Esophagus (tissue), 2 donors: ENCODE data around the gene COX6A1. TPM values are rescaled to one million over a fixed set of nuclear protein-coding genes. Genes with fewer than 3 reads are reported as not detected.
A peak's percentile ranks its signal among the peaks of the same experiment; 100 is the strongest.

Experiments
- H3K27ac ChIP-seq, 2 donors: one replicate each; pipeline ENCODE4 v1.5.1; 2013; ENCODE audit warnings: low read depth in 2 of 2, mild to moderate bottlenecking in 2 of 2, inconsistent platforms in 1 of 2, low read length in 1 of 2, moderate library complexity in 1 of 2
- H3K27me3 ChIP-seq, 2 donors: one replicate each; pipeline ENCODE4 v1.6.1; 2013; ENCODE audit warnings: low read length in 2 of 2, control low read depth in 1 of 2, mild to moderate bottlenecking in 1 of 2; ENCODE audit not compliant: insufficient read depth in 2 of 2, control insufficient read depth in 1 of 2
- H3K36me3 ChIP-seq, 2 donors: one replicate each; pipeline ENCODE4 v1.6.1; 2013; ENCODE audit warnings: low read length in 1 of 2; ENCODE audit not compliant: control insufficient read depth in 2 of 2, insufficient read depth in 2 of 2
- H3K4me1 ChIP-seq, 2 donors: one replicate each; pipeline ENCODE4 v1.6.1; 2013; ENCODE audit warnings: low read length in 1 of 2; ENCODE audit not compliant: control insufficient read depth in 2 of 2, insufficient read depth in 2 of 2
- H3K4me3 ChIP-seq, 2 donors: one replicate each; pipeline ENCODE4 v1.5.1; 2013; ENCODE audit warnings: low read length in 2 of 2, mild to moderate bottlenecking in 2 of 2, low read depth in 1 of 2, moderate library complexity in 1 of 2
- H3K9me3 ChIP-seq, 2 donors: one replicate each; pipeline ENCODE4 v1.6.1; 2013; ENCODE audit warnings: mild to moderate bottlenecking in 2 of 2, low read depth in 1 of 2, low read length in 1 of 2, moderate library complexity in 1 of 2; ENCODE audit not compliant: control insufficient read depth in 2 of 2, insufficient read depth in 1 of 2
- WGBS, 2 donors: extraction: QIAGEN DNeasy Blood & Tissue Kit; methylation state at CpG; one replicate each; pipeline ENCODE4 v1.1.7; 2013; 5-methylcytosine and 5-hydroxymethylcytosine counted together
- polyA plus RNA-seq, 2 donors: library from polyadenylated mRNA; stranded (reverse); fragments of 200-250 nt; gene quantifications; one replicate each; pipeline ENCODE4 v1.2.3, GENCODE V29; 2013
- donor health status: healthy with polysubstance abuse.
- donor health status: Bipolar disorder and iron deficiency.

Gene COX6A1
- 1,000 to 10,000 TPM; 1,054 to 1,119 TPM for polyA plus RNA-seq

- Histone ChIP-seq H3K4me3 (peak within 1 kb of the TSS; percentile 86 to 98), H3K27me3 (no peaks in the 10 kb centered on the region), H3K9me3 (no peaks in the 10 kb centered on the region), H3K36me3 (peaks cover 0 to under 1% of the 10 kb centered on the region in 2 donors), H3K27ac (peak within 1 kb of the TSS; percentile 85 to 94), H3K4me1 (peaks cover 2 to 6% of the 10 kb centered on the region in 2 donors)
- 0% methylated on average over 57 to 59 of the region's 59 CpGs for WGBS, 2 donors
Measured at GRCh38 chr12:120437735-120438494, at the start of gene COX6A1. Gene COX6A1 (plus strand): TSS chr12:120438113. CDS start chr12:120438127, 14 bp downstream.

DNA sequence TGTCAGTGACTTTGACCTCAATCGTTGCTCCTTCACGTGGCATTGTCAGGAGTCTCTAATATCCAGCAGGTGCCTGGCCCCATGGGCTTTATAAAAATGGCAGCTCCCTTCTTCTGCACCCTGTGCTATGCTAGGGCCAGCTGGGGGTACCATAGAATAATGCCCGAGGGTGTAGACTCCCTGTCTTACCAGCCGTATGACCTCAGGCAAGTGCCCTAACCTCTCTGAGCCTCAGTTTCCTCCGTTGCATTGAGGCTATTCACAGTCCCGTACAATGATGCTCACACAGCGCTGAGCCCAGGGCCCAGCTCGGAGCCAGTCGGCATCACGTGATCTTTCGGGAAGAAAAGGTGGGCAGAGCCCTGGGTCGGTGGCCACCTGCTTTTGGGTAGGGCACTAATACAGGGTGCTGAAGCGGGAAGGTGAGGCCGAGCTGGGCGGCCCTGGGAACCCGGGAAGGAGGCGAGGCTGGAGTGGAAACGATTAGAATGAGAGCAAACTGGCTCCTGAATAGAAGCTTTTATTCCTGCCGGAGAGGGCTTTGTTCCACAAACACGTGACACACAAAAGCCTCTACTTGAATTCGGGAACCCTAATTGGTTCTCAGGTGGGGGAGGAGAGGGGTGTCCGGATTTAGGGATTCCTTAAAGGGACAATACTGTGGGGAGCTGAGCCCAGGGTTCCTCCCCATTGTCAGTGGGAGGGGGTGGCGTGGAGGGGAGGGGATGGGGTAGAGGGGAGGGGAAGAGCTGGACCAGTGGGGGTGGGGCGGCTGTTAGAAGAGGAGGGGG, 49.0 kb upstream of the COX6A1 start:
- H3K27ac ChIP-seq, result no peak overlapping the region
- no peak overlapping the region for H3K4me3 ChIP-seq
- WGBS, 2 donors, result 10 to 14% methylated on average over 24 of the region's 24 CpGs
- H3K36me3 ChIP-seq, result no peaks in the 10 kb centered on the region
- no peaks in the 10 kb centered on the region for H3K27me3 ChIP-seq
- H3K4me1 ChIP-seq, result peaks cover 2 to 4% of the 10 kb centered on the region in 2 donors
- H3K9me3 ChIP-seq, result peaks cover 0 to 3% of the 10 kb centered on the region in 2 donors

- no peak overlapping the region for H3K4me3 ChIP-seq
Measured at GRCh38 chr12:120390540-120391120, 47.3 kb upstream of the COX6A1 start.

GRCh38 chr12:120394483-120395367, 43.2 kb upstream of the COX6A1 start:
- Histone ChIP-seq H3K36me3 (no peaks in the 10 kb centered on the region), H3K4me3 (peak overlapping the region in 1 of 2 donors; percentile 31), H3K27ac (peak overlapping the region; percentile 34 to 58), H3K4me1 (peaks cover 0 to 5% of the 10 kb centered on the region in 2 donors), H3K9me3 (no peaks in the 10 kb centered on the region), H3K27me3 (no peaks in the 10 kb centered on the region)
- 20 to 26% methylated on average over 12 to 18 of the region's 18 CpGs for WGBS, 2 donors

More at GRCh38 chr12:120390540-120391120, 47.3 kb upstream of the COX6A1 start:
- H3K9me3 ChIP-seq, result peaks cover 0 to 3% of the 10 kb centered on the region in 2 donors
- H3K27ac ChIP-seq, result no peak overlapping the region
- no peaks in the 10 kb centered on the region for H3K36me3 ChIP-seq
- 77 to 93% methylated on average over 1 of the region's 1 CpG for WGBS, 2 donors
- H3K4me1 ChIP-seq, result peaks cover 4 to 5% of the 10 kb centered on the region in 2 donors
- no peaks in the 10 kb centered on the region for H3K27me3 ChIP-seq

DNA sequence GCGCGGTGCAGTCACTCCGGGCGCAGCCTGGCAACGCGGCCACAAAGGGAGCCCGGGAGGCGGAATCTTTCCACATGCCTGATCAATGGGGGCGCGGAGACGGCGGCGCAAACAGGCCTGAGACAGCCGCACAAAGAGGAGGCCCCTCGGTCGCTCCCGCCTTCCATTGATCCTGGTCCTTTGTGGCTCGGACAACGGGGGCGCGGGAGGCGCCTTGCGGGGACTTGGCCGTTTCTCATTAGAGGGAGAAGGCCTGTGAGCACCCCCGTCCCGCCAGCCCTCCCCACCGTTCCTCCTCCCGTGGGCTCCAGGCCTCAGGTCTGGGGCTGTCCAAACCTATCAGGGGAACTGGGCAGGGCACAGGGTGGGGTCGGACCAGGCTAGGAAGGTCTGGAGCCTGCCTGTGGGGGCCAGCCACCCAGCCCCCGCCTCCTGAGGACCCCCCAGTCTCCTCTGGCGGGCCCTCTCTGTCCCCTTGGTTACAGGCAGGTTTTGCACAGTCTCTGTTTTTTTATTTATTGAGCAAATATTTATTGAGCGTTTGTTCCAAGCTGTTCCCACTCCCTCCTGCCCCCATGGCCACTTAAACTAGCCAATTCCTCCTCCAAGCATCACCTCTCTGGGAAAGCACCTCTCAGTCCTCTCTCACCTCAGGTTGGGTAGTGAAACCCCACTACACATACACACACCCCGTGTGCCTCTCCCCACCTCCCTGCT, 39.9 kb upstream of the COX6A1 start:
- 48 to 56% methylated on average over 28 to 33 of the region's 33 CpGs for WGBS, 2 donors
- Histone ChIP-seq H3K27me3 (no peaks in the 10 kb centered on the region), H3K9me3 (no peaks in the 10 kb centered on the region), H3K36me3 (no peaks in the 10 kb centered on the region), H3K27ac (no peak overlapping the region), H3K4me1 (peaks cover 0 to 3% of the 10 kb centered on the region in 2 donors), H3K4me3 (no peak overlapping the region)

DNA sequence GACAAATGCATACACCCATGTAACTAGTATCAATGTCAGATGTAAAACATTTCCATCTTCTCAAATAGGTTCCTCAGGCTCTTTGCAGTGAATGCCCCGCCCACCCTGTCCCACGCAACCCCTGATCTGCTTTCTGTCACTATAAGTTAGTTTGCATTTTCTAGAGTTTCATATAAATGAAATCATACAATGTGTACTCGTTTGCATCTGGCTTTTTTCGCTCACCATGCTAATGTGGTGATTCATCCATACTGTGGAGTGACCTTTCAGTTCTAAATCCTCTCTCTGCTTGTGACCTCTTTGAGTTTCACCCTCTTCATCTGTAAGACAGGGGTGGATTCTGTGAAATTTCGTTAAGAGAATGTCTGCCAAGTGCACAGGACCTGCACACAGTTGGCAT, 38.4 kb upstream of the COX6A1 start:
- Histone ChIP-seq H3K9me3 (no peaks in the 10 kb centered on the region), H3K4me1 (no peaks in the 10 kb centered on the region), H3K4me3 (no peak overlapping the region), H3K27ac (no peak overlapping the region), H3K36me3 (no peaks in the 10 kb centered on the region), H3K27me3 (no peaks in the 10 kb centered on the region)
- 69 to 78% methylated on average over 5 of the region's 5 CpGs for WGBS, 2 donors

DNA sequence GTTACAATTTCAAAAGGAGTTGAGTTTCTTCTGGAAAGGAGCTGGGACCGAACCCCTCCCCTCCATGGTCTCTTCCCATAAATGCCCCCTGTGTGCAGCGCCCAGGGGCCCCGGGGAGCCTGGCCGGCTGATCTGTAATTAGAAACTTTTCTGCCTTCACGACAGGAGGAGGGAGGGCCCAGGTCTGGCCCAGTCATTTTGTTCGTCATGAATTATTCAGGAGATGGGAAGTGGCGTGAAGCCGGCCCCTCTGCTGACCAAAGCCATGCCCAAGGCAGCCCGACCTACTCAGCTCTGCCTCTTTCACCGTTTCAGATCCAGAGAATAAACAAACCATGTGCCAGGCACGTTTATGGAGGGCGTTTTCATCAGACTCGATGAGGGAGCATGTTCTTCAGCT, 35.7 kb upstream of the COX6A1 start:
- no peak overlapping the region for H3K4me3 ChIP-seq
- H3K9me3 ChIP-seq, result no peaks in the 10 kb centered on the region
- no peaks in the 10 kb centered on the region for H3K27me3 ChIP-seq
- no peaks in the 10 kb centered on the region for H3K36me3 ChIP-seq
- no peaks in the 10 kb centered on the region for H3K4me1 ChIP-seq
- 43 to 45% methylated on average over 13 of the region's 13 CpGs for WGBS, 2 donors
- no peak overlapping the region for H3K27ac ChIP-seq

DNA sequence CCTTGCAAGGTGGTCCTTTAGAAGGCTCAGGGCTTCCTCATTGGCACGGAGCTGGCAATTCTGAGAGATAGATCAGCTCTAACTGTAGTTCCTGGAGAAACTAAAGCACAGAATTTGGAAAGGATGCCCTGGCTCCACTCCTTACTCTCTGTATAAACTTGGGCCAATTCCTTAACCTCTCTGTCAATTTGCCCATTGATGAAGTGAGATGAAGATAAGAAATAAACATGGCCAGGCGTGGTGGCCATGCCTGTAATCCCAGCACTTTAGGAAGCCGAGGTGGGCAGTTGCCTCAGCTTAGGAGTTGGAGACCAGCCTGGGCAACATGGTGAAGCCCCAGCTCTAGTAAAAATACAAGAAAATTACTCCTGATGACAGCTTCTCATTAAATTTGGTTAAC, 34.0 kb upstream of the COX6A1 start:
- Histone ChIP-seq H3K4me1 (no peaks in the 10 kb centered on the region), H3K9me3 (no peaks in the 10 kb centered on the region), H3K27ac (no peak overlapping the region), H3K27me3 (no peaks in the 10 kb centered on the region), H3K4me3 (no peak overlapping the region), H3K36me3 (no peaks in the 10 kb centered on the region)
- WGBS, 2 donors, result 72% methylated on average over 3 of the region's 3 CpGs
